GM21619 (cell line): ENCODE results near the gene CTIF.
A peak's percentile ranks its signal among the peaks of the same experiment; 100 is the strongest.
"Not testable (repeated sequence)": the region's sequence is repeated elsewhere in the genome, so short reads cannot be mapped to it uniquely, and the experiment has no call there.

Experiments
- ATAC-seq: cut with Tn5 transposase; IDR thresholded peaks from one replicate; pipeline ENCODE4 v1.9.1; 2021; ENCODE audit not compliant: unreplicated experiment

Gene CTIF

DNA sequence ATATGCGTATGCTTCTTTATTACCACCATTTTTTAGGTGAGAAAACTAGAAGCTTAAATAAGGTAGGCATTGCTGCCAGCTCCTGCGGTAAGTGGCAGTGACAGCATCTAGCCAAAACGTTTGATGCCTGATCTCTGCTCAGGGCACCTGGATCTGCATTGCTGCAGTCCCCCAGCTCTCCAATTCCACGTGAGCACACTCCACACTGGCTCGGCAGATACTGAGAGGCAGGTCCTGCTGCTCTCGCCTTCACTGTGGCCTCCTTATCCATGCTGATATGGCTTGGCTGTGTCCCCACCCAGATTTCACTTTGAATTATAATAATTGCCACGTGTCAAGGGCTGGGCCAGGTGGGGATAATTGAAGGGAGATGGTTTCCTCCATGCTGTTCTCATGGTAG is 160.9 kb downstream of the CTIF start:
- no peak for ATAC-seq

DNA sequence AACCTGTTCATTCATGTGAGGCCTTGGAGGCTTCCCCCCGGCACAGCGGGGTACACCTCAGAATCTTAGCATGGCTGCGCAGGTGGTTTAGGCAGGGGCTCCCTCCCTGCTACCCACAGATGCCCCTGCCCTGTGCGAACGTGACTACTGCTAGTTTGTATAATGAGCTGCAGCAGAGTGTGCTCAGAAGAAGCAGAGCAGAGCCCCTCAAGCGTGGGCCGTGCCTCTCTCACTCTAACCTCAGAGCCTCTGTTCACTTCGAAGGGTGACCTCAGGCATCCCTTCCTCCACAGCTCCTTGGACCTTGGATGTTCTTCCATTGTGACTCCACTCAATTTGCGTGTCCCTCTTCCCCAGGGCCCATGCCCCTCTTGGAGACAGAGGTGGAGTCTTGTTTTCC is 161.6 kb downstream of the CTIF start:
- no peak for ATAC-seq

DNA sequence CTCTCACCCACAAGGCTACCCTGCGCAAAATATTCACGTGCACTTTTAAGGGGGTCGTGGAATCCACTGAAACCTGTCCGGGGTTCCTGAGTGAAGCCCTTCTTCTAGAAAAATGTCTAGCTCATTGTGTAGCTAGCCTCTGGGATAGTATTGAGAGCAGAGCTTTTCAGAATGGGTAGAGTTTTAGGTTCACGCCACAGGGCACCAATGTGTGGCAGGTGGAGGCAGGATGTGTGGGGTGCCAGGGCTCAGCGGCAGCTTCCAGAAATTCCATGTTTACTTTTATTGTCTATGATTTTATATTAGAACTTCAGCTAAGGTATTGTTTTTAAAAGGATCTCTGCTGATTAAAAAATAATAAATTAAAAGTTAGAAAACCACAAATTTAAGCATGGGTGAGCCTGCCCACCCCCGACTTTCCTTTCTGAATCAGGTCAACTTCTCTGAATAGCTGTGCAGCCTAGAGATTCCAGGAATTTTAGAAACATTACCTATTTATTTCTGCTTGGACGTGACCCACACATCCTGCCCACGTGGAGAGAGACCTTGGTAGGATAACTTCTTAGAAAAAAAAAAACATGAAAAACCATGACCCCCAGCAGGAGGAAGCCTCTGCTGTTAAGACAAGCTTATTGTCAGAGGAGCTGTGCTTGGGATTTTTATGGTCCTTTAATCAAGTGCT is 163.7 kb downstream of the CTIF start:
- no peak for ATAC-seq

DNA sequence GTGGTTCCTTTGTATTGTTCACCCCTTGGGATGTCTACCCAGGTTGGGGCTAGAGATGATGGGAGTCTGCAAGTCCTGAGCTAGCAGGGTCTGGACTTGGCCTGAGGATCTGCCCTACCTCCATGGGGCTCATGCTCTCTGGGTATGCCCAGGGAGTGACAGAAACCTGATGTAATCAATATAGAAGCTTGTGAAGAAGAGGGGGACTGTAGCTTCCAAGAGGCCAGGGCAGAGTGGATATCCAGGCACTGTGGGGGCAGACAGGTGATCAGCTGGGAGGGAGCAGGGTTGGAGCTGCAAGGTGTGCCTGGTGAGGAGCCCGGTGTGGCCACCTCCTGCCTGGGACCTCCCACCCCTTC is 164.2 kb downstream of the CTIF start:
- ATAC-seq, result no peak

DNA sequence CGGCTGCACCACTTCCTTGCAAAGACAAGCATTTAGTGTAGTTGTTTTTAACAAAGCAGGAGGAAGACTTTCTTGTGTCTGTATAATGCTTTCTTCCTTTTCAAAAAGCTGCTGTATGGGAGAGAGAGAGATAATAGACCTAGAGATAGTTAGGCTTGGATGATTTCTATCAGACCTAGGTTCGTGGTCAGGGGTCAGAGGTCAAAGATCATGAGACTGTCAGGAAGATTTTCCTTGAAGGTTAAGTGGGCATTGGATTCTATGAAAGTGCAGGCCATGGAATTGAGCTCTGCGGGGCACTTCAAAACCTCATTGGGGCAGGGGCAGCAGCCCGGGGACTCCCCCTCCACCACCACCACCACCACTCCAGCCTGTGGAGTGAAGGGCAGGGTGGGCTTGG is 164.6 kb downstream of the CTIF start:
- no peak for ATAC-seq

DNA sequence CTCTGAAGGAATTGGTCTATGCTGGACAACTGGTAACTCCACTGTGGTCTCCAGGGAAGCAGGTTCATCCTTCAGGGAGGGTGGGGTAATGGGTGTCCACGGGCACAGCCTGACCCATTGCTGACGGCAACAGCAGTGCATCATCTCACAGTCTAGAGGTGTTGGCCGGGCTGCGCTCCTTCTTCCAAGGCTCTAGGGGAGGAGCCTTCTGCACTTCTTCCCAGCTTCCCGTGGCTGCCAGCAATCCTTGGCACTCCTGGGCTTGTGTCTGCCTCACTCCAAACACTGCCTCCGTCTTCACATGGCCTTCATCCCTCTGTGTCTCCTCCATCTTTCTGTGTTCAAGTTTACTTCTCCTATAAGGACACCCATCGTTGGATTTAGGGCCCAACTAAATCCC is 166.2 kb downstream of the CTIF start:
- no peak for ATAC-seq

DNA sequence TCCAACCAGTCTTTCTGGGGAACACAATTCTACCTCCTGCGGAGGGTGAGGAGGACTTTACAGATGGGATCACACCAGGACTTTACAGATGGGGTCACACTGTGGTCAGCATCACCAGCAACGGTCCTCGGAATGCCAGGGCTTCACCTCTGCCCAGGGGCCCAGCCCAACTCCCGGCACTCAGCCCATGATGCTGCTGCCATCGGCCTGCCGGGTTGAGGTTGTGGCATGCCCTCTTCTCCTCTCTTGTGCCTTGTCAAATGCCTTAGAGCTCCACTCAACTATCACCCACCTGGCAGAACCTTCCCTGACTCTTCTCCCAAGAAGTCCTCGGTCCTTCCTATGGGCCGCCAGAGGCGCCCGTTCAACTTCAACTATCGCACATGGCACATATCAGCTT is 166.7 kb downstream of the CTIF start:
- ATAC-seq, result no peak

DNA sequence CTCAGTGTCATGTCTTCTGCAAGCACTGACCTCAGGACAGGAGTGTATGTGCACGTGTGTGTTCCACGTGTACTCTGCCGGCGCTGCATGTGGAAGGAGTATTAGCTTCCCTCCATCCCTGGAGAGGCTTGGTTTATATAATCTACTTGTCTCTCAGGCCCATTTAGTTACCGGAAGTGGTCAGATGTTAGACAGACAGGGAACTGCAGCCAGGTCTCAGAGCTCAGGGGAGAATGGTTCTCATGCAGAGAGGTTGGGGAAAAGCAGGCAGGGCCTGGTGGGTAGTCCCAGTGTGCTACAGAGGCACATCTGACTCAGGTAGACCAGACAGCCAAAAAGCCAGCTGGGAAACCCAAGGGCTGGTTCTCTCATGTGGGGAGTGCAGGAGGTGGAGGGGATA is 167.9 kb downstream of the CTIF start:
- no peak for ATAC-seq

DNA sequence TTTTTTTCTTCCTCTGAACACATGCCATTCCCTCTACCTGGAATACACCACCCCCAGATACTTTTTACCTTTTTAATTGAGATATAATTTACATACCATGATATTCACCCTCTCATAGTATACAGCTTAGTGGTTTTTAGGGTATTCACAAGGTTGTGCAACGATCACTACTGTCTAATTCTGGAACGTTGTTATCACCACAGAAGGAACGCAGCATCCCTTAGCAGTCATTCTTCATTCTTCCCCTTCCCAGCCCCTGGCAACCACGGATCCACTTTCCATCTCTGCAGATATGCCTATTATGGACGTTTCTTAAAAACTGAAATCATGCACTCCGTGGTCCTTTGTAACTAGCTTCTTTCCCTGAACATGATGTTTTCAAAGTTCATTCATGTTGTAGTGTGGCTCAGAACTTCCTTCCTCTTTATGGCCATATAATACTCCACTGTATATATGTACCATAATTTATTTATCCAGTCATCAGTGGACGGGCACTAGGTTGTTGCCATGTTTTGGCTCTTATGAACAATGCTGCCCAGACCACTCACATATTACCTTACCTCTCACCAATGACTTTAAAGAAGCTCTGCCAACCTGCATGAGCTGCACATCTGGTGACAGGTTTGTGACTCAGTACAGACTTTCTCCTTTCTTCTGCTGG is 168.9 kb downstream of the CTIF start:
- no peak for ATAC-seq

DNA sequence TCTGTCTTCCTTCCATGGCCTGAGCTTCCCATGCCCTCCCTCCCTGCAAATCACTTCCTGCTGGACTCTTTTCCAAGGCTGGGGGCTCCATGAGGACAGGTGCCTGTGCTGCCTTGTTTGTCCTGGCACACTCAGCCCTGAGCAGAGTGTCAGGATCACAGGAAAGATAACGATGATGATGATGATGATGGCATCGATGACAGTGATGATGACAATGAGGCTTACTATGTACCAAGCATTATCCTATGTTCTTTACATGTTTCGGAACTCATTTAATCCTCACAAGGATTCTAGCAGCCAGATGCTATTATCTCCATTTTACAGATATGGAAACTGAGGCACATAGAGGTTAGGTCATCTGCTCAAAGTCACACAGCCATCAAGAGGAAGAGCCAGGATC is 170.0 kb downstream of the CTIF start:
- no peak for ATAC-seq

DNA sequence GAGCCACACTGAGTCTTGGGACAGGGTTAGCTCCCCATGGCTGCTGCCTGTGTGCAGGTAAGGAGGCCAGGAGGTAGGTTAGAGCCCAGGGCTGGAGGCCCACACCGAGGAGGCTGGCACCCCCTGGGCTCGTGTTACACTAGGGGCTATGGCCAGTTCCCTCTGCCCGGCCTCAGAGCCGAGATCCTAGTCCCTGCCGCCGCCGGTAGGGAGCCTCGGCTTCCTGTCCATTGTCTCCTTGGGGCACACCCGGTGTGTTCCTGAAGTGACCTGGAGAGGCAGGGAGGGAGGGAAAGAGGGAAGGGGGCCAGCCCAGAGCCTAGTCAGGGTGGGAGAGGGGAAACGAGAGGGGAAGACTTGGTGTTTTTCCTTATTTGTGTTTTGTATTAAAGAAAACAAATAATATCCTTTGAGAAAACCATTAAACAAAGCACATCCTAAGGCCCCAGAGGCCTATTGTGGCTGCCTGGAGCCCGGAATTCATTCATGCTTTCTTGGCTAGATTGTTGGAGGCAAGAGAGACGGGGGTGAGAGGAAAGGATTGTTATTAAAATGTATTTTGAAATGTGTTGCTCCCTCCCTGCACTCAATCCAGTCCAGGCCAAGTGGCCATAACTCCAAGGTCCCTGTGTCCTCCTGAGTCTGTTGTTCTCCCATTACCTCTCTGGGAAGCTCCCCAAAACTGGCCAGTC is 170.7 kb downstream of the CTIF start:
- no peak for ATAC-seq

DNA sequence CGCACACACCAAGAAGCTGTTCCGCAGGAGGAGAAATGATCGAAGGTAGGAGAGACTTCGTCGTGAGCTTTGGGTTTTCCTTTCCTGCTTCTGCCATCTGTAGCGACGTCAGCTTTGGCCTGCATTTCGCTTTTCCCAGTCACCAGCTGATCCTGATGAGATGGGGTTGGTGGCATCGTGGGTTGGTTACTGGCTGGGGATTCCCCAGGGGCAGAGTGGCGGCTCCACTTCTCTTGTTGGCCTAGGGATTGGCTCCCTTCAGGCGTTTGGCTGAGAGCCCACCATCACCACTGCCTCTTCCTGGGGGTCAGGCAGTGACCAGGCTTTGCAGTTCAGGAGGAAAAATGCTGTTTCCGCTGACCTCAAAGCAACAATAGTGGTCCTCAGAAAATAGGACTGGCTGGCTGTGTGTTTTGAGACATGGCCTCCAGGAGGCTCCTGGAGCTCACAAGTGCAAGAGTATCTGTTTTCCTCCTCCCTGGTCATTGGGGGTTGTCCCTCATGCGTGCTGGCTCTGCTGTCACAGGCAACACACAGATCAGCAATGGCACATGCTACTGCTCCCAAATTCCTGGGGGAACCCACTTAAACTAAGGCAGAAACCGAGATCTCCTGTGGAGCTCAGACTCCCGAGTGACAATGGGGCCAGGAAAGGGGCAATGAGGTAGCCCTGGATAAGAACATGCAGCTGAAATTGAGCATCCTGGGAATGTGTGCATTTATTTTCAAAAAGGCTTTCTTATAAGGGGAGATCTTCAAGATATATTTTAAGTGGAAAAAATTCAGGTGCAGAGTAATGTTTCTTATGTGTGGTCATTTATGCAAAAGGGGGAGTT is 173.0 kb downstream of the CTIF start:
- ATAC-seq, result no peak

DNA sequence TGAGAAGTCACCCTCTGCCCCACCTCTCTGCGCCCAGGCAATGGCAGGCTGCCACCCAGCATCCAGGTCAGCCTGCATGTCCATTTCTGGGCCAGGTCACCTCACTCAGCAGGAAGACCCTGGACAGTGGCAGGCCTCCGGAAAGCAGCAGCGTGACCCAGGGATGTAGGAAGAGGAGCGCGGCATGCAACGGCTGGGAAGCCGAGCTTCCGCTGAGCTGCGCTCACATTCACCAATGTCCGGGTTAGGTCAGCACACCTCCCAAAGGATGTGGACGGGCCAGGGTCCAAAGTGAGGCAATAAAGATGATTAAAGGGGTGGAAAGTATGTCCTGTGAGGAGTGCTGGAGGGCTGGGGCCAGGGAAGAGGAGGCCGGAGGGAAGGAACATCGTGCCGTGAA is 174.5 kb downstream of the CTIF start:
- no peak for ATAC-seq

DNA sequence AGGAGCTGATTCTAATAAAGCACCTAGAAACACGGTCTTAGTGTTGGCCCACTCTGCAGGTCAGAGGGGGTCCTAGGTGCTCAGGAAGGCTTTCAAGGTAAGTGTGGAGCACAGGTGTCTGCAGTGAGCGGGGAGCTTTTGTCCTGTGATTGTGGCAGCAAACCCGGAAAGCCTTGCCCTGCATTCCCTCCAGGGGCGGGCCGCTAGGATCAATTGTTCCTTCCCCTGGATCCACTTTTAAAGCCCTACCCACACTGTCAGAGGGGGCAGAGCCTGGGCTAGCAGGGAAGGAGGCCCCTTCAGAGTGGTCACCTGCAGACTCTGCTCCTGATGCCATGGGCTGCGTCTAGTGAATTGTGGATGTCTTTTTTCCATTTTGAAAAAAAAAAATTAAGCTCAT is 176.0 kb downstream of the CTIF start:
- ATAC-seq, result no peak

DNA sequence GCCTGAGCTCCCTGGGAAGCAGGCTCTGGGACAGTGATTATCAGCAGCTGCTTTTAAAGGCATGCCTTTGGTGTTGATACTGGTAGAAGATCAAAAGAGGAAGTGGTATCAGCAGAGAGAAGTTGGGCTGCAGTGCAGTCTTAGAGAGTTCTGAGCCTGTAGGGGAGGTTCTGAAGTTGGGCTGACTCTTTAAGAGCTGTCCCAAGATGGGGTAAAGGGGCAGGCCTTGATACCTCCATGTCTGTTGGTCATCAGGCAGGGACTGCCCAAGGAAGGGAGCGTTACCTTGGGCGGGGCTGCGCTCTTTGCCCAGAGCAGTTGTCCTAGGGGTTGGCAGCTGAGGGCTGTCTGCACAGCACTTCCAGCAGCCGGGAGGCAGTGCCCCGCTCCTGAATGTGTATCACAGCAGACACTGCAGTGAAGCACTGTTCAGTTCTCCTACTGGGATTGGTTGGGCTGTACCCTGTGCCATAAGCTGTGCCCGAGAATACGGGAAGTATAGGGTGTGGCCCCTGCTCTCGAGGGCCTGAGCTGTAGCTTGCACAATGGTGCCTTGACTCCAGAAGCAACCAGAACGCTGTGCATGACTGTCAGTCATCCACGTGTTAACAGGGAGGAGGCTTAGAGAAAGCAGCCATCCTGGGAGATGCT is 177.0 kb downstream of the CTIF start:
- peak; percentile 65 for ATAC-seq

DNA sequence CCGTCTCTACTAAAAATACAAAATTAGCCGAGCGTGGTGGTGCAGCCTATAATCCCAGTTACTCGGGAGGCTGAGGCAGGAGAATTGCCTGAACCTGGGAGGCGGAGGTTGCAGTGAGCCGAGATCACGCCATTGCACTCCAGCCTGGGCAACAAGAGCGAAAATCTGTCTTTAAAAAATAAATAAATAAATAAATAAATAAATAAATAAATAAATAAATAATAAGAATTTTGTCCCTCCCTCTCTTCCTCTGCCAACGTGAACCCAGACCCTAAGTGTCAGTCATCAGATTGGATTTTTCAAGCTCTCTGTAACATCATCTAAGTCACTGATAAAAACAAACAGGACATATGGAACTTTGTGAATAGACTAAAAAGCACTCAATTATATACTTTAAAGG is 178.4 kb downstream of the CTIF start:
- not testable (repeated sequence) for ATAC-seq

DNA sequence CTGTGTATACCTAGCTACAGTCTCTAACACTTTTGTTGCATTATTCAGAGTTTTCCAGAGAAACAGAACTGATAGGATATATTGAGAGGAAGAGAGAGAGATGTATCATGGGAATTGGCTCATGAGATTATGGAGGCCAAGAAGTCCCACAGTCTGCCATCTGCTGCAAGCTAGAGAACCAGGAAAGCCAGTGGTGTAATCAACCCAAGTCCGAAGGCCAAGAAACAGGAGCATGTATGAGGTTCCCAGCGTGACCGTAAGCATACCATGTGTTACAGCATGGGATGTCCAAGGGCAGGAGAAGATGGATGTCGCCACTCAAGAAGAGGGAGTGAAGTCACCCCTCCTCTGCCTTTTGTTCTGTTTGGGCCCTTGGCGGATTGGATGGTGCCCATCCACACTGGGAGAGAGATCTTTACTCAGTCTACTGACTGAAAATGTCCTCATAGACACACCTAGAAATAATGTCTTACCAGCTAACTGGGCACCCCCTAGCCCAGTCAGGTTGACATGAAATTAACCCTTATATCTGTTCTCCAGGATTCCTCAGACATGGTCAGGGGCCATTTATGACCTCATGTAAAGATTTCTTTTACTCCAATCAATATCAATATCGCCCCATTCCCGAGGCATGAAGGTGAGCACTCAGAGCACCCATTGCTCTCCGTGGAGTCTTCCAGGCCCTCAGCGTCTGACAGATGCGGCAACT is 179.6 kb downstream of the CTIF start:
- no peak for ATAC-seq

DNA sequence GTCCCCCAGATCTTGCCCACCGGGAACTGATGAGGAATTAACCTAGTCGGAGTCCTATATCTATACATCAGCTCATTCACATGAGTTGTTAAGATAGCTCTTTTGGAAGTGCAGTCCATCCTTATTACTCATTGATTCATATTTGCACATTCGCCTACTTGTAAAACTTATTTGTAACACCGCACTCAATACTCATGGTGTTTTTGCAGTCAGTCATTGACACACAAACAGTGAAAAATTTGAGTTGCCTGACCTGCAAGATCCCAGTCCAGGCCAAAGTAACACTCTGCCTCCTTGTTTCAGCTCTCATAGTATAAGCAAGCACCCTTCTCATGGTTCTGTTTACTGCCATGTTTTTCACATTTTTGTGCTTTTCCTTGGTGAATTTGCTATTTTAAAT is 180.6 kb downstream of the CTIF start:
- no peak for ATAC-seq

DNA sequence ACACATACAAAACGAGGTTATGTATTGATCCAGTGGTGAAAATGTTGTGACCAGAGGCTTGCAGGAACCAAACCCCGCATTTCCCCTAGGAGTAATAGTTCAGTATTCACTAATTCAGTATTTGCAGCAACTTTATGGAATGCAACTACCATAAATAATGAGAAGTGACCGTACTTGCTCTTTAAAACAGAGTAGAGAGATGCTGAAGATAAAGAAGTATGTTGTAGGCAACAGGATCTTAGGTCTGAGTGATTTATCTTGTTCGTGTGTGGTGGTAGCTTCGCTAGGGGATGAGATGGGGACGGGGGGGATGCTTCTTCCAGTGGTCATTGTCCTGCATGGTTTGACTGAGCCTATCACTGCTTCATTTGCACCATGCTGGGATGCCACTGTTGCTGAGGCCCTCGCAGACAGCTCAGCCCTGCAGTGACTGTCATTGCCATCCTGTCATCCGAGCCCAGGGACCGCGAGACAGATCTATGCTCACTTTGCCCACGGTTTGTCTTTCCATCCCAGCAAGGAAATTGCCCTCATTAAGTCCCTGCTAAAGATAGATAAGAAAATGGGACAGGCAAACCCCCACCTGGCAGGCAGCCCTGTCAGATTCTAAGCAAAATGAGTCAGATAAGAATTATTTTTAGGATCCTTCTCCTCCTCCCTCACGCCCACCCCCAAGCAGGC is 181.3 kb downstream of the CTIF start:
- ATAC-seq, result no peak

DNA sequence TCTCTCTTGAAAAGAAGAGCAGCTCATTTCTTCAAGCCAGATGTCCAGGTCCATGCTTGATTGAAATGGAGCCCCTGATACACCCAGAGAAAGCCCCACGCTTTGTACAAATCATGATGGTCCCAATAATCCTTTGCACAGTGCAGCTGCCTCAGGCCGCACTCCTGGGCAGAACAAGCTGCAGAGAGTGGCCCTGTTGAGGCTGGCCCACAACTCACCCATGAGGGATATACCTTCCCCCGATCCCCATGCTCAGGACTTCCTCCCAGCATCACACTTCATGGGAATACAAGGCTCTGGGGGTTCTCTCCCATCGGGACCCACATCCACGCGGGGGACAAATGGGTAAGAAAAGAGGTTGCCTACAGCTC is 181.8 kb downstream of the CTIF start:
- ATAC-seq, result no peak
